Fibroblast of the aortic adventitia (primary cell): ENCODE data around the gene PBRM1. TPM values are rescaled to one million over a fixed set of nuclear protein-coding genes. Genes with fewer than 3 reads are reported as not detected.

ENCODE experiments used
- DNase-seq: peaks from one replicate; pipeline ENCODE4 v3.0.0-alpha.2; 2010; ENCODE audit warnings: low read depth
- H3K4me3 ChIP-seq: 2 replicates; pipeline ENCODE4 v1.5.1; 2011; ENCODE audit warnings: low read depth, mild to moderate bottlenecking, control low read depth, low read length, moderate library complexity
- total RNA-seq: library from RNA; depleted of rRNA; stranded (reverse); fragments of >200 nt; gene quantifications from 2 replicates; pipeline ENCODE4 v1.2.3, GENCODE V29; 2012; ENCODE audit warnings: low replicate concordance
- TF ChIP-seq, protein P1 (sequence below): IDR thresholded peaks from 2 replicates; pipeline ENCODE4 v1.5.1; 2011; ENCODE audit warnings: mild to moderate bottlenecking, low read length, control low read depth, inconsistent platforms; ENCODE audit not compliant: insufficient read depth

Gene PBRM1
- total RNA-seq, 1 donor = 115 TPM

DNA sequence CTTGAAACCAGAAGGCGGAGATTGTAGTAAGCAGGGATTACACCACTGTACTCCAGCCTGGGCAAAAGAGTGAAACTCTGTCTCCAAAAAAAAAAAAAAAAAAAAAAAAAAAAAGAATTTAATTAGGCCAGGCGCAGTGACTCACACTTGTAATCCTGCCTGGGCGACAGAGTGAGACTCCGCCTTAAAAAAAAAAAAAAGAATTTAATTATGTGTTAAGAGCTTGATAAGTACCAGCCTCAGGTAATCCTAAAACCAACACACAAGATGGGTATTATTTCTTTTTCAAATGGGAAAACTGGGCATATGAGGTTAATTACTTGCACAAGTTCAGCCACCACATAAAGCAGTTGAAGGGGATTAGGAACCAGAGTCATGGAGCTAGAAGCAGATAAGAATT is 49.0 kb downstream of the PBRM1 start:
- no peak overlapping the region for H3K4me3 ChIP-seq
- peak; percentile 28 for DNase-seq
- TF ChIP-seq, protein P1, sequence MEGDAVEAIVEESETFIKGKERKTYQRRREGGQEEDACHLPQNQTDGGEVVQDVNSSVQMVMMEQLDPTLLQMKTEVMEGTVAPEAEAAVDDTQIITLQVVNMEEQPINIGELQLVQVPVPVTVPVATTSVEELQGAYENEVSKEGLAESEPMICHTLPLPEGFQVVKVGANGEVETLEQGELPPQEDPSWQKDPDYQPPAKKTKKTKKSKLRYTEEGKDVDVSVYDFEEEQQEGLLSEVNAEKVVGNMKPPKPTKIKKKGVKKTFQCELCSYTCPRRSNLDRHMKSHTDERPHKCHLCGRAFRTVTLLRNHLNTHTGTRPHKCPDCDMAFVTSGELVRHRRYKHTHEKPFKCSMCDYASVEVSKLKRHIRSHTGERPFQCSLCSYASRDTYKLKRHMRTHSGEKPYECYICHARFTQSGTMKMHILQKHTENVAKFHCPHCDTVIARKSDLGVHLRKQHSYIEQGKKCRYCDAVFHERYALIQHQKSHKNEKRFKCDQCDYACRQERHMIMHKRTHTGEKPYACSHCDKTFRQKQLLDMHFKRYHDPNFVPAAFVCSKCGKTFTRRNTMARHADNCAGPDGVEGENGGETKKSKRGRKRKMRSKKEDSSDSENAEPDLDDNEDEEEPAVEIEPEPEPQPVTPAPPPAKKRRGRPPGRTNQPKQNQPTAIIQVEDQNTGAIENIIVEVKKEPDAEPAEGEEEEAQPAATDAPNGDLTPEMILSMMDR = no peak

DNA sequence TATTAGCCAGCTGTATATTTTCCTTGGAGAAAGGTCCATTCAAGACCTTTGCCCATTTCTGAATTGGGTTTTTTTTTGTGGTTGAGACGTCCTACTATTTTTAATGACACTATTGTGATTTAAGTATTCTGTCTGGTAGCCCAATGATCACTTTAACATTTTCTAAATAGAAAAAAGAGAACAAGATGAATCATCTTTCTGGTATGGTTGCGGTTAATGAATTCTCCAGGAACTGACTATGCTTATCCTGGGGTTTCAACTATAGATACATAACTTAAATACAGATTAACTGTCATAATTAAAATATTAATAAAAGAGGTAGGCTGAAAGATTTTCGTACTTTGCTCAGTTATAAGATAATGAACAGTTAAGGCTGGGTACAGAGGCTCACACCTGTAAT is 51.9 kb downstream of the PBRM1 start:
- H3K4me3 ChIP-seq = no peak overlapping the region
- TF ChIP-seq, protein P1 = no peak
- no peak for DNase-seq

DNA sequence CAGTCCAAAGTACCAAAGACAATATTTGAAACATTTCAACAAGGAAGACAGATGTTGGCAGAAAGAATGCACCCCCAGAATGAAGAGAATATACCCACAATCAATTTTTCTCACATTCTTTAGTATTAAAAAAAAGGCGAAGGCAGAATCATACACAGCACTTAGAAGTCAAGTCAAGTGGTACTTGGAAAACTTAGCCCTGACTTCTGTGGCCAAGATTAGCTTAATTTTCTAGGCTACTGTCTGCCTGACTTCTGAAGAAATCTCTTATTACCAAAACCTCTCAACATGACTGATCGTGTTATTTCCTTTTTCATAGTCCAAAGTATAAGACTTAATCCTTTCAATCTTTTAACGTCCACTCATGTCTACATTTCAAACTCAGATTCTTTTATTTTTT is 60.7 kb downstream of the PBRM1 start:
- no peak overlapping the region for H3K4me3 ChIP-seq
- TF ChIP-seq, protein P1 = no peak
- no peak for DNase-seq

DNA sequence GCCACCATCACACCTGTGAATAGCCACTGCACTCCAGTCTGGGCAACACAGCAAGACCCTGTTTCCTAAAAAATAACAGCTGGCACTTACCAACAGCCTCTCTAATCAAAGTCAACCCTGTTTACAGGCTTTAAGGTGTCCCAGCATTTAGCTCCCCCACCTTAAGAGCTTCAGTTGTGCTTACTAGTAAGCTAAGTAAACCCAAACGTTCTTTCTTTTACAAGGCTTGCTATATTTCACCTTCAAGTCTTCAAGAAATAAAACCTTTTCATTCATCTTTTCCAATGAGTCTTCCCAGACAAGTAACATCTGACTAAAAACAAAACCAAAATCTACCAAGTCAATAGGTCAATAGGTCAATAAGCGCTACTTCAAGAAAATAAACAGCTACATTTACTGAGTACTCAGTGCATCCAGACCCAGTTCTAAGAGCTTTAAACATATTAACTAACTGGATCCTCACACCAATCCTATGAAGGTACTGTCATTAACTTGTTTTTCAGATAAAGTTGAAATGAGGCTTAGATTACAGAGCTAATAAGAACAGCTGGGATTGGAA is 62.4 kb downstream of the PBRM1 start:
- no peak for DNase-seq
- H3K4me3 ChIP-seq = no peak overlapping the region
- TF ChIP-seq, protein P1 = no peak

DNA sequence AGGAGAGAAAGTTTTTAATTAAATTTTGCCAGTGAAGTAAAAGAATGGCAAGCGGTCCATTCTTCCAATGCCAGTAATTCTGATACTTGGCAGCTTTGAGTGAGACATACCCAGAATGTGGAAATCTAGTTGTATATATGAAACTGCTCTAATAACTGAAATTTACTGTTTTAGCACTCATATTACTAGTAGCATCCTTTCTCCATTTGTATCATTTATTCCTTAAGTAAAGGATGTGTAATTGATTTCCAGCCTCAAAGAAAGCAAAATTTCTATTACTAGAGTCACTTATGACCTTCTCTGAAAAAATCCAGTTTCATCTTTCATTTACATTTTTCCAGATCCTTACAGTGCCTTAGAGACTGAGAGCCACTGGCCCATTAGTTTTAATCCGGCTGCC is 65.1 kb downstream of the PBRM1 start:
- TF ChIP-seq, protein P1 = no peak
- DNase-seq = no peak
- no peak overlapping the region for H3K4me3 ChIP-seq

DNA sequence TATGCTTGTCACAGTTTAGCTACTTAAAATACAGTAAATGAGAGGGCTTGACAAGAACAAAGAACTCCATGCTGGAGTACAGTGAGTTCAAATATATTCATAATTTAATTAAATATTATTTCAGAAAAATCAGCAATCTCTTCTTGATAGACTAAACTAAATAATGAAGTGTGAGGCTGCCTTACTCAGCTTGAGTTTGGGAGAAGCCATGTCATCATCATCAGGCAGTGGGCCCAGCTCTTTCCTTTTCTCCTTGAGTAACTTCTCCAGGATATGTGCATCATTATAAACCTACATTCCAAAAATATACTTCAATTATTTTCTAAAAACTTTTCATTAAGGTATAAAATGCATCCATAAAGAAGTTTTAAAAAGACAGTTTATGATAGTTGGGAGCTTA is 70.5 kb downstream of the PBRM1 start:
- DNase-seq = peak; percentile 21
- TF ChIP-seq, protein P1 = no peak
- no peak overlapping the region for H3K4me3 ChIP-seq

DNA sequence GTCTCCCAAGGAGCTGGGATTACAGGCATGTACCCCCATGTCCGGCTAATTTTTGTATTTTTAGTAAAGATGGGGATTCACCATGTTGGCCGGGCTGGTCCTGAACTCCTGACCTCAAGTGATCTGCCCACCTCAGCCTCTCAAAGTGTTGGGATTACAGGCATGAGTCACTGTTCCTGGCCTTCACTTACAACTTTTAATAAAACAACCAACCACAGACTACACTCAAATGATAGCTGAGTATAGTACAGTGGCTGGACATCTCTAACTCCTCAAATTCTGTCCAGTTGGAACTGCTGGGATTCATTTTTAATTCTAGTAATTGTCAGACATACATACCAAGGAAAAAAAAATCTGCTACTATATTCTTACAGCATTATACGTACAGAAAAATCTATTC is 71.0 kb downstream of the PBRM1 start:
- no peak for DNase-seq
- no peak overlapping the region for H3K4me3 ChIP-seq
- TF ChIP-seq, protein P1 = no peak
